ENCODE data around the gene REG1A.

REG1A gene

GRCh38 chr2:79125721-79125985 lies 5.4 kb downstream of the REG1A start:
- DNase-seq (ENCODE audit: low read depth in 3 of 3): no peak

- no peak for DNase-seq (ENCODE audit: low read depth in 3 of 3)
These were observed 8.1 kb downstream of the REG1A start for GRCh38 chr2:79128406-79128805.

- DNase-seq (ENCODE audit: low read depth in 3 of 3): no peak
These were observed 9.0 kb downstream of the REG1A start for GRCh38 chr2:79129260-79129659.

DNA sequence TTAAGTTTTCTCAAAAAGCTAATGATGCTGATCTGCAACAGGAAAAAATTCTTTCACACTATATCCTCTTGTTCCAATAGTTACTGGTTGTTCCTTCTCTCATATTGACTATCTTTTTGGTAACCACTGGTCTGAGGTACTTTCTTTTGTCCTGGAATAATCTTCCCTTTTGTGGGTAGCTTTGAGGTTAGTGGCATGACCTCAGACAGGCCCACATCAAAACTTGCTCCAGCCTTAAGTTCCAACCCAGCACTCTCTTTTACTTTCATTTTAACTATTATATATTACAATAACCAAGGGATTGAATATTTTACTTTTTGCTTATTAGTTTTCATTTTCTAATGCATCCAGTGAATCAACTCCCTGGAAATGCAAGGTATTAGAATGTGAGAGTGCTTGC lies 9.5 kb downstream of the REG1A start:
- no peak for DNase-seq (ENCODE audit: low read depth in 3 of 3)

DNA sequence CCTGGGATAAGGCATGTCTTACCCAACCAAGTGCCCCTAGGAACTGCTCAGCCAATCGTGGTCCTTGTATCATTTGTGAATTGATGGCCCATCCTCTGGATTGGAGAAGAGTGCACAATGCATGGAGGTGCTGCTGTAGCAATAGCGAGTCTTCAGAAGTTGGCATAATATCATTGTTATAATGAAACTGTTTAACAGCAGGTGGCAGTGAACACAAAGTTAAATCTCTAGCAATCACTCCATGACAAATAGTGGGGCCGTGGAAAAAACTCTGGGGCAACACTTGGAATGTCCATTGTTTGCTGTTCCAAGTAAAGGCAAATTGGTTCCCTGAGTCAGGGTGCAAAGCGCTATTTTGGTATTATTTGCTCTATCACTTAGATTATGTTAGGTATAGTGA lies 11.4 kb downstream of the REG1A start:
- DNase-seq (ENCODE audit: low read depth in 3 of 3): no peak

GRCh38 chr2:79138385-79138784 lies 18.1 kb downstream of the REG1A start:
- DNase-seq (ENCODE audit: low read depth in 3 of 3): no peak

DNA sequence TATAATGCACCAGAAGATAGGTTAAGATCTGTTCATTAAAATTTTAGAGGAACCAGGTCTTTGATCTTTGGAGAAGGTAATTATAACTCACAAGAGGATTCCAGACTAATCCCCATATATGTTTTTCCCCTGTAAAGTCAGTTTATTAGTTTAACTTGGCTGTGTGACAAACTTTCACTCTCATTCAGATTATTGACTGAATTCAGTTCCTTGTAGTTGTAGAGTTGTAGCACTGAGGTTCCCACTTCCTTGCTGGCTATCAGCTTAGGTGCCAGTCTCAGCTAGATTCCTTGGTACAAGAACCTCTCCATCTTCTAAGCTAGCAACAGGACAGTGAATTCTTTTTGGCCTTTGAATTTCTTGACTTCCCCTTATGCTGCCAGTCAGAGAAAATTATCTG lies 19.1 kb downstream of the REG1A start:
- no peak for DNase-seq (ENCODE audit: low read depth in 3 of 3)

DNA sequence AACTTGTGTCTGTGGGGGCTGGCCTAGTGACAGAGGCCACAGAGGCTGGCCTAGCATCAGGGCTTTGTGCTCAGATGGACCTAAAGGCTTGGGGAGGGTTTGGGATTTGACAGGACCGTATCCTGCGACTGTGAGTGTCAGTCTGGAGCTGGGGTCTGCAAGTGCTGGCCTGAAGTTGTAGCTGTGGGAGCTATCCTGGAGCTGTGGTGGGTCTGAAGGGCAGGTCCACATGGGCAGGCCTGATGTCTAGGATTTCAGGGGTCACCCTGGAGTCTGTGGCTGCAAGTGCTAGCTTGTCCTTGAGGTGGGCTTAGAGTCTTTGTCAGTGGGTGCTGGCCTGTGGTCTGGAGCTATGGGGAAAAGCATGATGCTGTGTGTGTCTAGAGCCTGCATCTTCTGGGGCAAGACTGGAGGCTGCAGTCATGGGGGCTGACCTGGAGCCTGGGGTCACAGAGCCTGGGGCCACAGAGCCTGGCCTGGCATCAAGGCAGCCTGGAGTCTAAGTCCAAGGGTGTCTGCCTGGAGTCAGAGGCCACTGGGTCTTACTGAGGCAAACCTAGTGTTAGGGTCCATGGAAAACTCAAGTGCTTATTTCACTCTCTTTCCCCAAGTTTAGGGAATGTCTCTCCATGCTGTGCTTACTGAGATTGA lies 35.7 kb downstream of the REG1A start:
- DNase-seq (ENCODE audit: low read depth in 3 of 3): no peak

DNA sequence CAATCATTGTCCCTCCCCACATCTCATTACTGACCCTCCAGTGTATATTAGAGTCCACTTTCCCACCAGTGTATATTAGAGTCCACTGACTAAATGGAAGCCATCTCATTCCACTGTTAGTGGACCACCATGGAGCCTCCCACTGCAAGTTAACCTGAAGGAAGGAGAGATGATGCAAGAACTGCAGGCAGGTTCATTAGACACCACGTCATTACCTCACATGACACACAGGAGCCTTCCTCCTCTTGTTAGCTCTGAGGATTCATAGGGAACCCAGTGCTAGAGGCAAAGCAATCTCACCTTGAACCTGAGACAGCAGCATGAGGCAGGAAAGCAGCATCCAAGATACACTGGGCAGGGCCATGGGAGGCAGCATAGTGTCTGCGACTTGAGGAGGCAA lies 38.7 kb downstream of the REG1A start:
- no peak for DNase-seq (ENCODE audit: low read depth in 3 of 3)

- DNase-seq (ENCODE audit: low read depth in 3 of 3): no peak
These were observed 39.4 kb downstream of the REG1A start, which contains the start of gene REG3A for GRCh38 chr2:79159653-79160052. TSS of gene REG3A (minus strand) at chr2:79159753. CDS start at chr2:79159405, 348 bp downstream.

DNA sequence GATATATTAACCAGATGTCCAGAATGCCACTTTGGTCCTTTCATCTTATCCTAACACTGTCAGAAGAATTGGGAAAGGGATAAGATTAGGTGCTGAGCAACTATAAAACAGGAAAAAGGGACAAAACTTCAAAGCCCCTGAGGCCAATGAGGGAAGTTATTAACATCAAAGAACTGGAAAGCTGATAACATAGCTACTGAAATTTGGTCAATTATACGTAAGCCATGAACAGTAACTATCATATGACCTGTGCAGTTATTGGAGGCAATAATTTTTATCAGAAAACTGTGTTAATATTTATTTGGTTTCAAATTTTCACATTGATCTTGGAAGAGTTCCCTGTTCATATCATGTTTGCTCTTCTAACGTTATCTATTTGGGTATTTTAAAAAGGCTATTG lies 41.8 kb downstream of the REG1A start:
- no peak for DNase-seq (ENCODE audit: low read depth in 3 of 3)

DNA sequence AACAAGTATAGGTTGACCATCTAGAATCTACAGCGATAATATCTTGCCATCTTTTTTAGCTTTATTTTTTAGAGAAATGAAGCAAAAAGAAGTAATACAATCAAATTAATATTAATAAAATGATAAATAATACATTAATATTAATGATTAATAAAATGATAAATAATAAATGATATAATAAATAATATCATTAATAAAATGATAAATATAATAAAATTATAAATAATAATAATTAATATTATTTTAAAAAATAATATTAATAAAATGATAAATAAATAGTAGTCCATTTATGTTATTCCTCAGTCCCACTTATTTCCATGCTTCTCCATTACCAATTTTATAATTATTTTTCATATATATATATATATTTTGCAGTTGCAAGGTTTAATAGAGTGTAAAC lies 42.5 kb downstream of the REG1A start:
- DNase-seq (ENCODE audit: low read depth in 3 of 3): no peak

DNA sequence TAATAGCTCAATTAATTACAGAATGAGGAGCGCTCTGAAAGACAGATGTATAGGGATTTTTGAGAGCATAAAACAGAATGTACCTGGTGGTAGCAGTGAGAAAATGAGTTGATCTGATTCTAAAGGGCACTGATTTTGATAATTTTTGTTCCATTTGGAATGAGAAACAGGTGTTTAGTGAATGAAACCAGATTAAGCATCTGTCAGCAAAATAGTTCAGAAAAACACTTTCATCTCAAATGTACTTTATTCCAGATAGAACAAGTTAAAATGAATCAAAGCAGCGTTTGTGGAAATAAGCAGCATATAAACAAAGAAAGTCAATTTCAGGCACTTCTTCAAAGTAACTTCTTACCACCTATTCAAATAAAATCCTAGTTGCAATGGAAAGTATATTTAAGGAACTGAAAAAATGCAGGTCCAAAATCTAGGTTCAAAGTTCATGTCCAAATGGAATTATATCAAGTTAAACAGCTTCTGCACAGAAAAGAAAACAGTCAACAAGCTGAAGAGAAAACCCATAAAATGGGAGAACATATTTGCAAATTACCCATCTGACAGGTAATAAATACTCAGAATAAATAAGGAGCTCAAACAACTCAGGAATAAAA lies 51.2 kb downstream of the REG1A start:
- DNase-seq (ENCODE audit: low read depth in 3 of 3): no peak
